A549 (cell line): ENCODE results near the gene RNU1-3. TPM values are rescaled to one million over a fixed set of nuclear protein-coding genes. Genes with fewer than 3 reads are reported as not detected.
"Not testable (repeated sequence)": the region's sequence is repeated elsewhere in the genome, so short reads cannot be mapped to it uniquely, and the experiment has no call there.

Experiments
- ATAC-seq, 2 experiments: fragments of 200-7000 bp in 1 of 2; fragments of >200 bp in 1 of 2; cut with Nextera tagmentation in 1 of 2; cut with Tn5 transposase in 1 of 2; 3 replicates each; pipeline versions ENCODE4 v1.8.0 to v1.9.1; 2018 to 2020; ENCODE audit warnings: mild to moderate bottlenecking in 1 of 2, moderate library complexity in 1 of 2
- CTCF ChIA-PET: fragments of 300-600 bp; sonication (Branson Sonifier 250); formaldehyde crosslinking; extraction: SDS; loops from one replicate; lab custom pipeline; 2021; ENCODE audit warnings: antibody characterized with exemption, inconsistent platforms; lab: Yijun Ruan, JAX
- POLR2A ChIA-PET: fragments of 350-600 bp; formaldehyde crosslinking; extraction: SDS; loops from one replicate; lab custom pipeline; 2021; ENCODE audit warnings: antibody characterized with exemption, inconsistent platforms; lab: Yijun Ruan, JAX
- DNase-seq, 2 experiments: peaks; one replicate each; pipeline versions ENCODE4 v3.0.0 to v3.0.0-alpha.2; 2011 to 2016; ENCODE audit warnings: low read depth in 1 of 2, low spot score in 1 of 2
- FAIRE-seq: peaks from 2 replicates; lab custom pipeline; 2011; peaks lifted over from hg19 to GRCh38; lab: Jason Lieb, UNC
- H3K27ac ChIP-seq, 2 experiments: fragments of >200 bp; sonication (Bioruptor Twin); formaldehyde crosslinking; 3 replicates each; pipeline ENCODE4 v1.5.1; 2016 to 2017
- H3K4me1 ChIP-seq: fragments of >200 bp; sonication (Bioruptor Twin); formaldehyde crosslinking; 3 replicates; pipeline ENCODE4 v1.6.1; 2016
- H3K4me2 ChIP-seq: fragments of >200 bp; sonication (Bioruptor Twin); formaldehyde crosslinking; 3 replicates; pipeline ENCODE4 v1.6.1; 2016
- H3K4me3 ChIP-seq: fragments of >200 bp; sonication (Bioruptor Twin); formaldehyde crosslinking; 3 replicates; pipeline ENCODE4 v1.5.1; 2016
- H3K9me3 ChIP-seq: fragments of >200 bp; sonication (Bioruptor Twin); formaldehyde crosslinking; 3 replicates; pipeline ENCODE4 v1.6.1; 2016
- WGBS: methylation state at CpG from one replicate; pipeline ENCODE4 v1.1.6; 2017; ENCODE audit errors: missing lambda C conversion rate; 5-methylcytosine and 5-hydroxymethylcytosine counted together
- polyA plus RNA-seq, 4 experiments: library from polyadenylated mRNA; depleted of rRNA in 3 of 4; stranded (reverse); fragments of >200 nt; fragmentation: RNase III in 1 of 4; extraction: RNeasy Plus Mini Kit Qiagen cat#74134 plus additional on column Dnase treatment in 1 of 4; gene quantifications; 2 replicates in 3 of 4; 3 replicates in 1 of 4; pipeline ENCODE4 v1.2.3, GENCODE V29; 2011 to 2017

RNU1-3 gene
- polyA plus RNA-seq, 2 of the 4 experiments (the other 2 are of a cell fraction) = 6.6 to 56.2 TPM

DNA sequence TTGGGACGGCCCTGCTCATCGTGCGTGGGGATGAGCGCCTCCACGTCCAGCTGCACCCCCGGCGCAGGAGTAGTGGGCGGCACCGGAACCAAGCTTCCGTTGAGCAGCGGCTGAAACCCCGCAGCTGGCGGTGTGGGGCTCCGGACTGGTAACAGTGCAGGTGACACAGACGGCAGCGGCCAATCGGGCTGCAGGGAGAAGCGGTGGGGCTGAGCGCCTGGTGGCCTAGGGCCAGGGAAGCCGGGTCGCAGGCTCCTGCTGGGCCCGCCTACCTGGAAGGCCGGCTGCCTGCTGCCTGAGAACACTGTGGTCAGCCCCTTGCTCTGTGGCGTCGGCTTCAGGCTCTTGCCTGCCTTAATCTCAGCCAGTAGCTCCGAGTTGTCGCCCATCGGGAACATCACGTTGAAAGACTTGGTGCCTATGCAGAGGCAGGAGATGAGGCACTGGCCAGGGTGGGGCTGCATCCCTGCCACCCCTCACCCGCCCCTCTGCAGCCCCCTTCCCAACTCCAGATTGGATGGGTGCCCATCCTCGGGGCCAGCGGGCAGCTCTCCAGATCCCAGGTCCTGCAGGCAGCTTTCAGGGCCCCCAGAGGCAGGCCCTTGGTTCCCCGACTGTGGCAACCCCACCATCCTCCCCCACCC, 29.9 kb upstream of the RNU1-3 start:
- FAIRE-seq, DNase-seq, H3K4me2 ChIP-seq, H3K4me3 ChIP-seq, H3K27ac ChIP-seq, H3K4me1 ChIP-seq, H3K9me3 ChIP-seq, POLR2A ChIA-PET: not testable (repeated sequence)
- CTCF ChIA-PET = interaction anchor here (0.6 to 1.7 kb wide), 4 partner anchors 9 to 75 kb away, joined by 3 to 7 read pairs (median 3); no protein-coding TSS in a partner anchor
- ATAC-seq = peak in 1 of 2 experiments; percentile 4; a peak in 1 of 6 replicates
- WGBS = 40% methylated on average over 4 of the region's 33 CpGs

DNA sequence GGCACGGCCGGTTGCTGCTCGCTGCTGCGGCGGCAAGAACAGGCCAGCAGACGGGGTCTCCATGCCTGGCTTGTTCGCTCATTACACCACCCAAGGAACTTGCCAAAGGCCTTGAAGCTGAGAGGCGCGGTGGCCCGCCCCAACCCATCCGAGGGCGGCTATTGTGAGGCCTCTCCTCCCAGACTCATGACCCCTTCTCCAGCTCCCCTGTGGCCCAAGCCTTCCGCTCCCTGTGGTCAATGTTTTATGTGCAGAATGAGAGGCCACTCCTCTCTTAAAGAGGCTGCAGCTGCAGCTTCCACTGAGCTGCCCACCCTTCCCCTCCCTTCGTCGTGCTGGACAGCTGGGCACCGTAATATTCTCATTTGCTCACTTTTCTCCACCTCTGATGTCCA, 27.6 kb upstream of the RNU1-3 start:
- DNase-seq, POLR2A ChIA-PET, FAIRE-seq, H3K4me2 ChIP-seq, H3K9me3 ChIP-seq, H3K4me3 ChIP-seq, H3K4me1 ChIP-seq, H3K27ac ChIP-seq: not testable (repeated sequence)
- peak; percentile 14 to 41; a peak in 4 of 6 replicates for ATAC-seq
- CTCF ChIA-PET = interaction anchor here (1.1 to 4.7 kb wide), 5 partner anchors 7 to 16 kb away, joined by 3 to 24 read pairs (median 13); no protein-coding TSS in a partner anchor
- WGBS = no CpG with 5 or more reads among the region's 16 CpGs

GRCh38 chr1:16693449-16694307, 26.9 kb upstream of the RNU1-3 start:
- H3K9me3 ChIP-seq, POLR2A ChIA-PET: not testable (repeated sequence)
- CTCF ChIA-PET = interaction anchor here (0.8 to 4.7 kb wide), 6 partner anchors 8 to 34 kb away, joined by 3 to 24 read pairs (median 8); no protein-coding TSS in a partner anchor

GRCh38 chr1:16692717-16693448, 26.1 kb upstream of the RNU1-3 start:
- DNase-seq, H3K27ac ChIP-seq, FAIRE-seq, H3K4me1 ChIP-seq, H3K4me3 ChIP-seq, H3K4me2 ChIP-seq, POLR2A ChIA-PET, H3K9me3 ChIP-seq: not testable (repeated sequence)
- no CpG with 5 or more reads among the region's 79 CpGs for WGBS
- CTCF ChIA-PET = interaction anchor here (0.8 to 4.7 kb wide), 7 partner anchors 8 to 81 kb away, joined by 3 to 24 read pairs (median 3); no protein-coding TSS in a partner anchor
- 0 out of 6 replicates have a peak, but pooled peaks of 1 of the 2 experiments have one; percentile 3 for ATAC-seq

More at GRCh38 chr1:16693449-16694307, 26.9 kb upstream of the RNU1-3 start:
- peak; percentile 47 to 67 for ATAC-seq
- not testable (repeated sequence) for H3K27ac ChIP-seq, DNase-seq, FAIRE-seq, H3K4me3 ChIP-seq, H3K4me1 ChIP-seq
- H3K4me2 ChIP-seq = peak overlapping the region; percentile 26; the same call in 1 of the 3 replicates
- WGBS = no CpG with 5 or more reads among the region's 96 CpGs

GRCh38 chr1:16692283-16692682, 25.5 kb upstream of the RNU1-3 start:
- ATAC-seq, H3K4me1 ChIP-seq, H3K4me3 ChIP-seq, H3K9me3 ChIP-seq, DNase-seq, H3K27ac ChIP-seq, FAIRE-seq, H3K4me2 ChIP-seq, POLR2A ChIA-PET: not testable (repeated sequence)
- WGBS = no CpG with 5 or more reads among the region's 39 CpGs
- CTCF ChIA-PET = interaction anchor here (1.2 to 4.7 kb wide), 2 partner anchors 9 to 81 kb away, joined by 3 to 24 read pairs; no protein-coding TSS in a partner anchor

DNA sequence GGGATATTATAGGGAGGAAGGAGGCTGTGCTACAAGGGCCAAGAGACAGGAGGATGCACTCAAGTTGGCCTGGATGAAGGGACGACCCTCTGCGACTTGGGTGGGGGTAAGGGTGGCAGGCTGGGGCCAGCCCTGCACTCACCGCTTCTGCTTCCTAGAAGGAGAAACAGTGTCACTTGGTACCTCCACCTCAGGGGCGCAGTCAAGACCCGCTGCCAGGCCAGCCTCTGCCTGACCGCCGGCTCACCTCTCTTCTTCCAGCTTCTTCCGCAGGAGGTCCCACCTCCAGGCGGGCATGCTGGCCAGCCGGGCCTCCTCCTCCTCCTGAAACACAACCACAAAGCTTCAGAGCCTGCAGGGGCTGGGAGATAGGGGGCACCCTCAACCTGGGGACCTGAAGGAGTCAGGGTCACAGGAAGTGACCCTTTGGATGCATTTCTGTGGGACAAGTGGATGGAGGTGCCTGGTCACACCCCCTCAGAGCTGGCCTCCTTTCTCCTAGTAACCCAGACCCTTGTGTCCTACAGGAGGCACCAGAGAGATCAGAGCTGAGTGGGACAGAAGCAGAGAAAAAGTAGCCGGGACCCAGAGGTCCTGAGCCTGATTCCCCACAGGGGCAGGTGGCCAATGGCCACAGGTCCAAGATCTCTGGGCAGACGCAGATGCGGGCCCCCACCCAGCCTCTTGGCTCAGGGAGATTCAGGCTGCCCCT, 24.4 kb upstream of the RNU1-3 start:
- H3K4me2 ChIP-seq, ATAC-seq, POLR2A ChIA-PET, H3K4me1 ChIP-seq, FAIRE-seq, H3K27ac ChIP-seq, H3K9me3 ChIP-seq, H3K4me3 ChIP-seq, DNase-seq: not testable (repeated sequence)
- CTCF ChIA-PET = interaction anchor here (4.7 kb wide), 1 partner anchor 10 kb away, joined by 24 read pairs; no protein-coding TSS in a partner anchor
- no CpG with 5 or more reads among the region's 13 CpGs for WGBS

- POLR2A ChIA-PET, DNase-seq, H3K27ac ChIP-seq, ATAC-seq, H3K4me1 ChIP-seq, H3K9me3 ChIP-seq, FAIRE-seq, H3K4me3 ChIP-seq, H3K4me2 ChIP-seq: not testable (repeated sequence)
- 59% methylated on average over 11 of the region's 13 CpGs for WGBS
- CTCF ChIA-PET = interaction anchor here (3.3 kb wide), 1 partner anchor 12 kb away, joined by 10 read pairs; no protein-coding TSS in a partner anchor
Measured at GRCh38 chr1:16687132-16687800, 20.5 kb upstream of the RNU1-3 start.

- FAIRE-seq, DNase-seq, H3K4me1 ChIP-seq, H3K27ac ChIP-seq, H3K9me3 ChIP-seq, H3K4me2 ChIP-seq, H3K4me3 ChIP-seq: not testable (repeated sequence)
- ATAC-seq = peak in 1 of 2 experiments; percentile 70; a peak in 2 of 6 replicates
- CTCF ChIA-PET = interaction anchor here (0.7 kb wide), 1 partner anchor 16 kb away, joined by 3 read pairs; no protein-coding TSS in a partner anchor
- POLR2A ChIA-PET = interaction anchor here (0.6 kb wide), 1 partner anchor 61 kb away, joined by 4 read pairs; no protein-coding TSS in a partner anchor
- WGBS = 77% methylated on average over 29 of the region's 37 CpGs
Measured at GRCh38 chr1:16685445-16686371, 19.0 kb upstream of the RNU1-3 start.
